Measurements from ENCODE around the gene LINC01488. TPM values are rescaled to one million over a fixed set of nuclear protein-coding genes. Genes with fewer than 3 reads are reported as not detected.

LINC01488 gene
- not detected for total RNA-seq
- long read RNA-seq, donor 1: 0 reads
- long read RNA-seq, donor 2: 0 reads

GRCh38 chr11:69481393-69481844, at the start of gene LINC01488:
Gene LINC01488 (plus strand): TSS chr11:69481663.
- intact Hi-C loops (cut with DNase I): no loop called here
- DNase-seq (ENCODE audit: low spot score): peak; percentile 62

- DNase-seq (ENCODE audit: low spot score): no peak
- intact Hi-C loops (cut with DNase I): no loop called here
Observed at GRCh38 chr11:69431893-69432738, 49.3 kb upstream of the LINC01488 start.

- peak; percentile 11 for DNase-seq (ENCODE audit: low spot score)
- intact Hi-C loops (cut with DNase I): no loop called here
Observed at GRCh38 chr11:69433741-69434140, 47.7 kb upstream of the LINC01488 start.

DNA sequence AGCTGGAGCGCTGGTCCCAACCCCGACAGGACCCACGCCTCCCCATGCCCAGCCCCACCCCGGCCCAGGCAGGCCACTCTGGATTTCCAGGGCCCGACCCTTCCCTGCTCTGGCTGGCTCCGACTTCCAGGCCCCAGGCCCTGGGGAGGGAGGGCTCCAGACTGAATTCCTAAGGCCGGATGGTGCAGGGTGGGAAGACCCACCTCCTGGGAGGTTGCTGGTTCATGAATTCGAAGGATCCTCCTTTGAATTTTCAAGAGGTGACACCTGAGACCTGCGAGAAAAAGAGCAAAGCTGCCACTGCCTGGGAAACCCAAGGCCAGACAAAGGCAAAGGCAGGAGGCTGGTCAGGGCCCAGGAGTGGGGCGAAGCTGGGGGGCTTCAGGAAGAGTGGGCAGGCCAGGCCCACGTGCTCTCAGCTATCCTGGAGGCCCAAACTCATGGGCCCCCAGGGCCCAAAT, 47.0 kb upstream of the LINC01488 start:
- peak; percentile 56 for DNase-seq (ENCODE audit: low spot score)
- intact Hi-C loops (cut with DNase I): no loop called here

- intact Hi-C loops (cut with DNase I): no loop called here
- peak; percentile 54 for DNase-seq (ENCODE audit: low spot score)
Observed at GRCh38 chr11:69435161-69435986, 46.1 kb upstream of the LINC01488 start.

DNA sequence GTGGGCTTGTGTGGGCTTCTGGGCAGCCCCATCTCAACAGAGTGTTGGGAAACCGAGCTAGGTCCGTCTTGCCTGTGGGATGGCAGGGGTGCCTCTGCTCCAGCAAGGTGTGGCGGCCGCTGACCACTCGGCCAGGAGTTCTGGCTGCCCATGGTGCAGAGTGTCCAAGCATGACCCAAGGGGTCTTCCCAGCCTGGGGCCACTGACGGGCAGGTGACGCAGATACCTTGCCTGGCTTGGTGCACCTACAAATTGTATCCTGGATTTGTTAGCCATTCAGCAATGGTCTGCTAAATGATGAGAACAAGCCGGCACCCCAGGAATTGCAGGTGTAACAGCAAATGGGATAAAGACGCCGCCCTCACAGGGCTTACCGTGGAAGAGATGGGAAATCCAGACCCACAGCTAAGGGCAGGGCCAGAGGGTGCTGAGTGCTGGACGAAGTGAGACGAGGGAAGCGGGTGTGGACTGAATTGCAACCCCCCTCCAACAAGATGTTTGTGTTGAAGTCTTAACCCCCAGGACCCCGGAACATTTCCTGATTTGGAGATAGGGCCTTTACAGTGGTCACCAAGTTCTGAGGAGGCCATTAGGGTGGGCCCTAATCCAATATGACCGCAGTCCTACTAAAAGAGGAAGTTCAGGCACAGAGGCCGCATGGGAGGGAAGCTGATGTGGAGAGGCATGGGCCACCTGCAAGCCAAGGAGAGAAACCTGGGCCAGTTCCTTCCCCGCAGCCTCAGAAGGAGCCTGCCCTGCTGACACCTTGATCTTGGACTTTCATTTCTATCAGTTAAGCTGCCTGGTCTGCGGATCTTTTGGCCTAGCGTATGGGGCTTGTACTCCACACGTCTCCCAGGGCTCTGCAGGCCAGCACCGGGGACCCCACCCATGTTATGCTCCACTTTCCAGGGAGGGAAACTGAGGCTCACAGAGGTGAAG, 45.2 kb upstream of the LINC01488 start:
- peak; percentile 72 for DNase-seq (ENCODE audit: low spot score)
- intact Hi-C loops (cut with DNase I): no loop called here

- intact Hi-C loops (cut with DNase I): no loop called here
- peak; percentile 45 for DNase-seq (ENCODE audit: low spot score)
Observed at GRCh38 chr11:69437001-69437875, 44.2 kb upstream of the LINC01488 start.

- peak; percentile 78 for DNase-seq (ENCODE audit: low spot score)
- intact Hi-C loops (cut with DNase I): no loop called here
Observed at GRCh38 chr11:69437876-69438205, 43.6 kb upstream of the LINC01488 start.

DNA sequence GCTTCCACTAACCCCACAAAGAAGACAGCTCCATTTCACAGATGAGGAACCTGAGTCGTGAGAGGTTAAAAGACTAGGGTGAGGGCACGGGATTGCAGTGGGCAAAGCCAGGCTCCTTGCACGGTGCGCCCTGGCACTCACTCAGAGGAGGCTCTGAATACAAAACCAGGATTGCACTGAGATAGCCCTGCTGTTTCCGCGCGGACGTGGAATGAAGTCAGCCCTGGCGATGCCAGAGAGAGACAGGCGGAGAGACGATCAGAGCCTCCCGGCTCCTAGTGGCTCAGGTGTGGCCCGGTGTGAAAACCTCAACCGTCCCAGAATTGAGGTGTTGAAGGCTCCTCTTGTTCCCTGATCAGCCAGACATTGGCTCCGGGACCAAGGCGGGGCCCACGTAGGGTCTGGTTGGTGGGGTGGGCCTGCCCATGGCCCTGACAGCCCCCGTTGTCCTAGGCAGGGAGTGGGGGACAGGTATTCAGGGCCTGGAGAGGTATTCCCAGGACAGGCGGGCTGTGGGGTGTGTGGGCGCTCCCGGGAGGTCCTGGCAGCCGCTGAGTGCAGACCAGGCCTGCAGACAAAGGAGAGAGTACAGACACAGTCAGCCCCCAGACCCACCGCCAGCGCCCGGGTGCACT, 43.1 kb upstream of the LINC01488 start:
- DNase-seq (ENCODE audit: low spot score): peak; percentile 76
- intact Hi-C loops (cut with DNase I): no loop called here

DNA sequence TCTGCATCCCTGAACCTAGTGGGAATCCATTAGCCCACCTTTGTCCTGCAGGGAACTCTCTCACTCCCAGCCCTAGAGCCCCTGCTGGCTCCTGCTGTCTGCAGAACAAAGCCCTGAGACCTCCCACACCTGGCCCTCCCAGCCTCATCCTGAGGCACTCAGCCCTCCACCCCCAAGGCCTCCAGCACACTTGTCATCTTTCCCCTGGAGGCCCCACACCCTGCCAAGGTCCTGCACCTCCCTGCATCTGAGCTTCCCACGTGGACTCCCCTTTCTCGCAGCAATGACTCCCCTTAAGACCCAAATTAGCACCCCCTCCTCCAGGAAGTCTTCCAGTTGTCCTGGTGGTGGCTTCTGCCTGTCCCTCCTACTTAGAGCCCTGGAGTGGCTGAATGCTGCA, 42.3 kb upstream of the LINC01488 start:
- intact Hi-C loops (cut with DNase I): no loop called here
- no peak for DNase-seq (ENCODE audit: low spot score)

DNA sequence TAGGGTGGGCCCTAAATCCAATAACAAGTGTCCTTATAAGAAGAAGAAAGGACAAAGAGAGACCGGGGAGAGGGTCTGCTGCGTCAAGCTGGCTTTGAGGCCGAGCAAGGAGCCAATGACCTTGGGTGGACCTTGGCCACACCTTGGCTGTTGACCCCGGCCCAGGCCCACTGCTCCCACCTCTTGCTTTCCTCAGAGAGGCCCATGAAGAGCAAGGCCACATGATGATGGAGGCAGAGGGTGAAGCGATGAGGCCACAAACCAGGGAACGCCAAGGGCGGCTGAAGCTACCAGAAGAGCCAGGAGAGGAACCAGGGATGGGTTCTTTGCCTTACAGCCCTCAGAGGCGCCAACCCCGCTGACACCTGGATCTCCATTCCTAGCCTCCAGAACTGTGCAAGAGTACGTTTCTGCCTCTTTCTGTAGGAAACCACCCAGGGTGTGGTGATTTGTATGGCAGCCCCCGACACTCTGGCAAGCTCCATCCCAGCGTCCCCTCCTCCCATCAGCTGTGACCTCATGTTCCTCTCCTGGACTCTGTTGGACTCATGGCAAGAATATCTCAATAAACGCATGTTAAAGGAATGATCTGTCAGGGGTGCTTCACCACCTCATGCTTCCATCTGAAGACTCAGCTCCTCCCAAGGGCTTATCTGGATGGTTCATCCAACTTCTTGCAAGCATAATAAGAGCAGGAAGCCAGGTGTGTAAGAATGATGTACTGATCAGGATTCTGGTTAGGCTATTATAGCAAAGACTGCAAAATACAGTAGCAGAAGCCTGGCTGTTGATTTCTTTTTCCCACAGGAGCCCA, 41.6 kb upstream of the LINC01488 start:
- intact Hi-C loops (cut with DNase I): no loop called here

GRCh38 chr11:69440876-69441275, 40.6 kb upstream of the LINC01488 start:
- intact Hi-C loops (cut with DNase I): no loop called here
- peak; percentile 58 for DNase-seq (ENCODE audit: low spot score)

More for the DNA sequence above, 41.6 kb upstream of the LINC01488 start:
- DNase-seq (ENCODE audit: low spot score): peak; percentile 66

GRCh38 chr11:69442012-69442806, 39.3 kb upstream of the LINC01488 start:
- intact Hi-C loops (cut with DNase I): no loop called here
- peak; percentile 58 for DNase-seq (ENCODE audit: low spot score)

DNA sequence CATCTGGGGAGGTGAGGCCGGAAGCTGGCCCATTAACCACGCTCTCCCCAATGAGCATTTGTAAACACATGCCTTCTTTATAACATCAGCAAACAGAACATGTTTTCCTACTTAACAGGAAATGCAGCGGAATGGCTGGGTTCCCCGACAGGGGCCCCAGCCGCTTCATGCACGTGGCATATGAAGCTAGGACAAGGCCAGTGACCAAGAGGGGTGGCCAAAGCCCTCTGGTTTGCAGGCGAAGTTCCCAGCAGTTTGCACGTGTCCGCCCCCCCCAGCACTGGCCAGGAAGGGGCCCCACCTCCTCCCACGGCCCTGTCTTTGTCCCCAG, 38.7 kb upstream of the LINC01488 start:
- DNase-seq (ENCODE audit: low spot score): peak; percentile 83
- intact Hi-C loops (cut with DNase I): no loop called here

GRCh38 chr11:69443138-69443967, 38.1 kb upstream of the LINC01488 start:
- intact Hi-C loops (cut with DNase I): no loop called here
- DNase-seq (ENCODE audit: low spot score): peak; percentile 96
